ENCODE data around the gene TRERF1.

DNA sequence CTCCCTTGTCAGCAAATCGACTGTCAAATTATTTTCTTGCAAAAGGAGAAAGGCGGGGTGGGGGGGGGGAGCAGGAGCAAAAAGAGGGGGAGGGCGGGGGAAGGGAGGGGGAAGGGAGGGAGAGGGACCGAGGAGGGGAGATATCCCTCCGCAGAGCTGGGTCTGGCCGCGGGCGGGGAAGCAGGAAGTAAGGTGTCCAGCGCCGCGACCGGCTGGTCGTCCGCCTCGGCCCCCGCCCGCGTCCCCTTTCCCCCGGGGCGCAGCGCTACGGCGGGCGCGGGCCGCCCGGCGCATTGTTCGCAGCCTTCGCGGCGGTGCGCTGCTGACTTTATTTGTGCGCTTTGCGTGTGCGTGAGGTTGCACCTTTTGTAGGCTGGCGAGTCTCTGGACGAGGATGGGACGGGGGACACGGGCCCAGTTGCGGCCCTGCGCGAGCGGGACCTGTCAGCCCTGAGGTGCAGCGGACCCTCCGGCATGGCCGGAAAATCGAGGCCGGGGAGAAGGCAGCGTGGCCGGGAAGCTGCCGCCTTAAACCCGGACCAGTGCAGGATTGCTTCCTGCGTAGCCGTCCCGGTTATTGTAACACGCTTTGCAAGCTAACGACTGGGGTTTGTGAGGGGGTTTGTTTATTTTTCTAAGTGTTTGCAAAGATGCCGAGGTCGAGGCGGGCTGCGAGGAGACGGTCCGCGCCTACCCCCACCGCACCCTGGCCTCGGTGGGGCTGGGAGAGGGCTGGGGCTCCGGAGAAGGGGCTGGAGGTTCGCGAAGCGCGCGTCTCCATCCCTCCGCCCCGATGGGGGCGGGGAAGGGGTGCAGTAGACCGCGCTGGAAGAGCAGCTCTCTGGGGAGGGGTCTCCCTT is 675 bp upstream of the TRERF1 start:
- TF ChIP-seq GATA2 (IDR thresholded peaks at IDR 0.05; ENCODE audit: low read depth, low read length) (no peak), GATA3 (IDR thresholded peaks at IDR 0.05; ENCODE audit: low read depth, low read length) (no peak)
